ENCODE measurements around the gene TMEM223. TPM values are rescaled to one million over a fixed set of nuclear protein-coding genes. Genes with fewer than 3 reads are reported as not detected.

The TMEM223 gene
- total RNA-seq, 4 donors from 2014 or later: 13.8 to 34.5 (median 19.8) TPM

DNA sequence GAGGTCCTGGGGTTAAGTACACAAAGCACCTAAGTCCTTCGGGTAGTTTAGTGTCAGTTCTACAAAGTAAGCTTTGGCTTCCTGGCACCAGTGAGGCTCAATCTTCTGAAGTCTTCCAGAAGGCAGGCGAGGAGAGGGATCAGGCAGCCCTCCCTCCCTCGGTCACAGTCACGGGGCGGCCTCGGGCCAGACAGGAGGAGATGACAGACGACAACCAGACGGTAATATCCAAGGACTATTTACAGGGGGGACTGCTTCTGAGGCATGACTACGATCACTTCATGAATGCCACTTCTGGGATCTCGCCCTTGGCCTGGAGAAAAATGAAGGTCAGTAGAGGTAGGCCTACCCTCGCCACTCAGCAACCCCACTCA lies 383 bp upstream of the TMEM223 start:
- H3K27me3 ChIP-seq: no peaks in the 10 kb centered on the region
- TF ChIP-seq, protein P1, sequence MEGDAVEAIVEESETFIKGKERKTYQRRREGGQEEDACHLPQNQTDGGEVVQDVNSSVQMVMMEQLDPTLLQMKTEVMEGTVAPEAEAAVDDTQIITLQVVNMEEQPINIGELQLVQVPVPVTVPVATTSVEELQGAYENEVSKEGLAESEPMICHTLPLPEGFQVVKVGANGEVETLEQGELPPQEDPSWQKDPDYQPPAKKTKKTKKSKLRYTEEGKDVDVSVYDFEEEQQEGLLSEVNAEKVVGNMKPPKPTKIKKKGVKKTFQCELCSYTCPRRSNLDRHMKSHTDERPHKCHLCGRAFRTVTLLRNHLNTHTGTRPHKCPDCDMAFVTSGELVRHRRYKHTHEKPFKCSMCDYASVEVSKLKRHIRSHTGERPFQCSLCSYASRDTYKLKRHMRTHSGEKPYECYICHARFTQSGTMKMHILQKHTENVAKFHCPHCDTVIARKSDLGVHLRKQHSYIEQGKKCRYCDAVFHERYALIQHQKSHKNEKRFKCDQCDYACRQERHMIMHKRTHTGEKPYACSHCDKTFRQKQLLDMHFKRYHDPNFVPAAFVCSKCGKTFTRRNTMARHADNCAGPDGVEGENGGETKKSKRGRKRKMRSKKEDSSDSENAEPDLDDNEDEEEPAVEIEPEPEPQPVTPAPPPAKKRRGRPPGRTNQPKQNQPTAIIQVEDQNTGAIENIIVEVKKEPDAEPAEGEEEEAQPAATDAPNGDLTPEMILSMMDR (IDR thresholded peaks at IDR 0.05): no peak
- no peak for TF ChIP-seq POLR2A (IDR thresholded peaks at IDR 0.05)
- H3K27ac ChIP-seq: peak overlapping the region; percentile 68 to 91 (median 74)
- H3K36me3 ChIP-seq: peaks cover 0 to 66% (median 2%) of the 10 kb centered on the region in 3 donors
- H3K4me3 ChIP-seq: peak overlapping the region; percentile 59 to 94 (median 66)
- peaks cover 5 to 42% (median 20%) of the 10 kb centered on the region in 4 donors for H3K4me1 ChIP-seq
- no peaks in the 10 kb centered on the region for H3K9me3 ChIP-seq
- DNase-seq: no peak

DNA sequence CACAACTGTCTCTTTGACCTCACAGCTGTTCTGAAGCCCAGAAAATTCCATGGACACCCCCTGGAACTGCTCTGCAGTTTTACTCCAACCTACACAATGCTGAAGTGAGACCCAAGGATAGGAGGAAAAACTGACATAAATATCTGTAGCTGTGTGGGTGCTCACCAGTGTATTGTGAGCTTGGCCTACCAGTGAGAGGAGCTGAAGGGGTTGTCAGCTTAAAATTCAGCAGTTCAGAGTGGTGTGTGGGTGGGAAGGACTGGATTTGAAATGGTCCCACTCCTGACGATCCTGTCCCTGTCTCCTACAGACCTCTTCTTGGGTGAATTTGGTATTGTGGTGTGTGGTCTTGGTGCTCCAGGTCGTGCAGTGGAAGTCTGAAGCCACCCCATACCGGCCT lies 2.2 kb downstream of the TMEM223 start:
- H3K36me3 ChIP-seq: peaks cover 0 to 40% (median 0%) of the 10 kb centered on the region in 3 donors
- H3K4me1 ChIP-seq: peaks cover 5 to 52% (median 26%) of the 10 kb centered on the region in 4 donors
- peak overlapping the region in 1 of 4 donors; percentile 10 for H3K27ac ChIP-seq
- H3K9me3 ChIP-seq: no peaks in the 10 kb centered on the region
- no peaks in the 10 kb centered on the region for H3K27me3 ChIP-seq
- TF ChIP-seq, protein P1 (IDR thresholded peaks at IDR 0.05): no peak
- no peak for TF ChIP-seq POLR2A (IDR thresholded peaks at IDR 0.05)
- no peak overlapping the region for H3K4me3 ChIP-seq
- no peak for DNase-seq

DNA sequence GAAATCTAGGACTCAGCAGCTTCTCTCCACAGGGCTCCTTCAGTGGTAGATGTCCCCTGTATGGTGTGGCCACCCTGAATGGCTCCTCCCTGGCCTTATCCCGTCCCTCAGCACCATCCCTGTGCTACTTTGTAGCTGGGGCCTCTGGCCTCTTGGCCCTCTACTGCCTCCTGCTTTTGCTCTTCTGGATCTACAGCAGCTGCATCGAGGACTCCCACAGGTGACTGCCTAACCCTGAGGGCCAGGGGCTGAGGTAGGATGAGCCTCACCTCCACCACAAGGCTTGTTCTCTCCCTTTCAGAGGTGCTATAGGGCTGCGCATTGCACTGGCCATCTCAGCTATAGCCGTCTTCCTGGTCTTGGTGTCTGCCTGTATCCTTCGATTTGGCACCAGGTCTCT lies 2.8 kb downstream of the TMEM223 start:
- Histone ChIP-seq H3K4me1 (peaks cover 5 to 52% (median 26%) of the 10 kb centered on the region in 4 donors), H3K27ac (peak overlapping the region in 1 of 4 donors; percentile 12), H3K9me3 (no peaks in the 10 kb centered on the region), H3K4me3 (no peak overlapping the region), H3K36me3 (peaks cover 0 to 34% (median 0%) of the 10 kb centered on the region in 3 donors), H3K27me3 (no peaks in the 10 kb centered on the region)
- no peak for TF ChIP-seq POLR2A (IDR thresholded peaks at IDR 0.05)
- TF ChIP-seq, protein P1 (IDR thresholded peaks at IDR 0.05): no peak
- no peak for DNase-seq

DNA sequence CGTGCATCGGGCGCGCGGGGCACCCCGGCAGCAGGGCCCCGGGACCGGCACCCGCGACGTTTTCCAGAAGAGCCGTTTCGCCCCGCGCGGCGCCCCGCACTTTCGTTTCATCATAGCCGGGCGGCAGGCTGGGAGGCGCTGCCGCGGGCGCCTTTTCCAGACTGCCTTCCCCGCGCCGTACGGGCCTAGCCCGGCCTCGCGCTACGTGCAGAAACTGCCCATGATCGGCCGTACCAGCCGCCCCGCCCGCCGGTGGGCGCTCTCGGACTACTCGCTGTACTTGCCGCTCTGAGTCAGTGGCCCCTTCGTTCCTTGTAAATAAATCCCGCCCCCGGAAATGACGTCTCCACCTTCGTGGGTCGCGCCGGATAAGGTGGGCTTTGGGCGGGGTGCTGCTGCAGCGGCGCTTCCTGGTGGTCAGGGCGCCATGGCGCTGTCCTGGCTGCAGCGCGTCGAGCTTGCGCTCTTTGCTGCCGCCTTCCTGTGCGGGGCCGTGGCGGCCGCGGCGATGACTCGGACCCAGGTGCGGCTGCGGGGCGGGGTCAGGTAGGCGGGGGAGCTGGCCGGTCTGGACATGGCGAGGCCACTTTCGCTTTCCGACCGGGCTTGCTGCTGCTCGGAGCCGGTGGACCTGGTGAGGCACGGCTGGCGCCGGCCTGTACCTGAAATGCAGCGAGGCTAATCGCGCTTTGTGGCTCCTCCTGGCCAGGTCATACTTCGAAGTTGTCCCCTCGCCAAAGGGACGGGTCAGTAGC lies 4.6 kb downstream of the TMEM223 start, which contains the start of gene TMEM179B:
TSS of gene TMEM179B (plus strand) at position 398 of the 755 bp plus-strand sequence. CDS start at position 428, 30 bp downstream.
- Histone ChIP-seq H3K36me3 (peaks cover 0 to 25% (median 0%) of the 10 kb centered on the region in 3 donors), H3K4me3 (peak within 1 kb of the TSS; percentile 70 to 100 (median 94)), H3K9me3 (no peaks in the 10 kb centered on the region), H3K4me1 (peaks cover 4 to 45% (median 22%) of the 10 kb centered on the region in 4 donors), H3K27ac (peak within 1 kb of the TSS; percentile 95 to 100 (median 98)), H3K27me3 (no peaks in the 10 kb centered on the region)
- peak; percentile 97 to 100 (median 100) for DNase-seq
- TF ChIP-seq POLR2A (IDR thresholded peaks at IDR 0.05): peak; percentile 97 to 99
- TF ChIP-seq, protein P1 (IDR thresholded peaks at IDR 0.05): peak in 5 of 6 experiments; percentile 26 to 58 (median 50)

DNA sequence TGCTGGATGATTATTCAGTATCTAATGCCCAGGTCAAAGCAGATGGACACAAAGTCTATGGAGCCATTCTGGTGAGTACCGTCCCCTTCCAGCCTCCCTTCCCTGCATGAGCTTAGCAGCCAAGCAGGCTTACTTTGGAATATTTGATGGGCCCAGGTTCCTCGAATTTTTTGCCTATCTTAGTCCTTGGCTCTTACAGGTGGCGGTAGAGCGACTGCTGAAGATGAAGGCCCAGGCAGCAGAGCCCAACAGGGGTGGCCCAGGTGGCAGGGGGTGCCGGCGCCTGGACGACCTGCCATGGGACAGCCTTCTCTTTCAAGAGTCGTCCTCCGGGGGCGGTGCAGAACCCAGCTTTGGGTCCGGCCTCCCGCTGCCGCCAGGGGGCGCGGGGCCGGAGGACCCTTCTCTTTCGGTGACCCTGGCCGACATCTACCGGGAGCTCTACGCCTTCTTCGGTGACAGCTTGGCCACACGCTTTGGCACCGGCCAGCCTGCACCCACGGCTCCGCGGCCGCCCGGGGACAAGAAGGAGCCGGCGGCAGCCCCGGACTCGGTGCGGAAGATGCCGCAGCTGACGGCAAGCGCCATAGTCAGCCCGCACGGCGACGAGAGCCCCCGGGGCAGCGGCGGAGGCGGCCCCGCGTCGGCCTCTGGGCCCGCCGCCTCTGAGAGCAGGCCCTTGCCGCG lies 5.3 kb downstream of the TMEM223 start:
- H3K36me3 ChIP-seq: peaks cover 0 to 28% (median 0%) of the 10 kb centered on the region in 3 donors
- H3K27me3 ChIP-seq: no peaks in the 10 kb centered on the region
- DNase-seq: peak; percentile 87 to 96 (median 93)
- H3K4me1 ChIP-seq: peaks cover 3 to 42% (median 20%) of the 10 kb centered on the region in 4 donors
- H3K4me3 ChIP-seq: peak overlapping the region; percentile 70 to 100 (median 94)
- no peaks in the 10 kb centered on the region for H3K9me3 ChIP-seq
- H3K27ac ChIP-seq: peak overlapping the region; percentile 95 to 100 (median 98)
- TF ChIP-seq, protein P1 (IDR thresholded peaks at IDR 0.05): peak; percentile 94 to 98 (median 98)
- TF ChIP-seq POLR2A (IDR thresholded peaks at IDR 0.05): peak in 1 of 2 donors; percentile 26

Data from Peyer's patch (tissue), 4 donors.